RWPE2 (cell line): ENCODE measurements around the gene SLC26A1.

Experiments
- ATAC-seq: fragments of 200-7000 bp; cut with Tn5 transposase; 3 replicates; pipeline ENCODE4 v1.9.1; 2021; ENCODE audit warnings: low read depth
- DNase-seq: peaks from one replicate; pipeline ENCODE4 v3.0.0-alpha.2; 2020; ENCODE audit warnings: low spot score
- H3K27ac ChIP-seq: fragments of 450-650 bp; 2 replicates; pipeline ENCODE4 v1.5.1; 2017; ENCODE audit warnings: mild to moderate bottlenecking; ENCODE audit not compliant: poor library complexity, severe bottlenecking
- H3K27me3 ChIP-seq: fragments of 250-450 bp; sonication (Bioruptor Pico); 2 replicates; pipeline ENCODE4 v1.5.1; 2021; ENCODE audit warnings: mild to moderate bottlenecking, moderate library complexity; ENCODE audit not compliant: insufficient read depth, poor library complexity, severe bottlenecking
- H3K36me3 ChIP-seq: fragments of 250-450 bp; sonication (Bioruptor Pico); 2 replicates; pipeline ENCODE4 v1.5.1; 2020; ENCODE audit warnings: low read depth, mild to moderate bottlenecking, moderate library complexity
- H3K4me1 ChIP-seq: fragments of 250-450 bp; sonication (Bioruptor Pico); 2 replicates; pipeline ENCODE4 v1.5.1; 2021; ENCODE audit warnings: mild to moderate bottlenecking, moderate library complexity; ENCODE audit not compliant: insufficient read depth, poor library complexity, severe bottlenecking
- H3K4me3 ChIP-seq: fragments of 250-450 bp; sonication (Bioruptor Pico); 2 replicates; pipeline ENCODE4 v1.5.1; 2021; ENCODE audit warnings: mild to moderate bottlenecking, moderate library complexity; ENCODE audit not compliant: severe bottlenecking
- H3K9me3 ChIP-seq: fragments of 250-450 bp; sonication (Bioruptor Pico); 2 replicates; pipeline ENCODE4 v1.5.1; 2021; ENCODE audit warnings: mild to moderate bottlenecking, moderate library complexity; ENCODE audit not compliant: severe bottlenecking
- TF ChIP-seq, protein P1 (sequence below): fragments of 450-650 bp; IDR thresholded peaks from one replicate; pipeline ENCODE4 v1.5.1; 2017; ENCODE audit warnings: mild to moderate bottlenecking, moderate library complexity; ENCODE audit not compliant: poor library complexity, severe bottlenecking

The SLC26A1 gene

DNA sequence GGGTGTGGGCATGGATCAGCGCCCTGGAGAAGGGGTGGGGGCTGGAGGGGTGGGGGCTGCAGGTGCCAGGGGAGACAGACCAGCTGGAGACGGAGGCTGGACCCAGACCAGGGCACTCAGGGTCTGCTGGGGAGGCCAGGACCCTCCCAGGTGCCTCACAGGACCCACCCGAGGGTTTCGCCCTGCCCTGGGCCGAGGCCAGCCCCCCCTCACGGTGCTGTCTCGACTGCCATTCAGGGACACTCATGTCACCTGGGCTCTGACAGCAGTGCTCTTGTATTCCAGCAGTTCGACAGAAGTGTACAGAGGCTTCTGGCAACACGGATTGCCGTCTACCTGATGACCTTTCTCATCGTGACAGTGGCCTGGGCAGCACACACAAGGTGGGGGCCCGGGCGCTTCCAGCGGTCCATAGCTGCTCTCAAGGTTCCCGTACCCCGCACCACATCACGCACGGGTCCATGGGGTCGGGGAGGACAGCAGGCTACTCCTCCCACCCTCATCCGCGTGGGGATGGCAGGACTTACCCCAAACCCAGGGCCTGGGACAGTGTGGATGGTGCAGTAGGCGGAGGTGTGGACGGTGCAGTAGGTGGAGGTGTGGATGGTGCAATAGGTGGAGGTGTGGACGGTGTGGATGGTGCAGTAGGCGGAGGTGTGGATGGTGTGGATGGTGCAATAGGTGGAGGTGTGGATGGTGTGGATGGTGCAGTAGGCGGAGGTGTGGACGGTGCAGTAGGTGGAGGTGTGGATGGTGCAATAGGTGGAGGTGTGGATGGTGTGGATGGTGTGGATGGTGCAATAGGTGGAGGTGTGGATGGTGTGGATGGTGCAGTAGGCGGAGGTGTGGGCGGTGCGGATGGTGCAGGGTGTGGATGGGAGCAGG lies 42.8 kb downstream of the SLC26A1 start:
- no peak overlapping the region for H3K27ac ChIP-seq
- no peaks in the 10 kb centered on the region for H3K27me3 ChIP-seq
- DNase-seq (no peak), ATAC-seq (no peak)
- no peaks in the 10 kb centered on the region for H3K9me3 ChIP-seq
- no peak overlapping the region for H3K4me3 ChIP-seq
- H3K36me3 ChIP-seq, result no peaks in the 10 kb centered on the region
- TF ChIP-seq, protein P1, sequence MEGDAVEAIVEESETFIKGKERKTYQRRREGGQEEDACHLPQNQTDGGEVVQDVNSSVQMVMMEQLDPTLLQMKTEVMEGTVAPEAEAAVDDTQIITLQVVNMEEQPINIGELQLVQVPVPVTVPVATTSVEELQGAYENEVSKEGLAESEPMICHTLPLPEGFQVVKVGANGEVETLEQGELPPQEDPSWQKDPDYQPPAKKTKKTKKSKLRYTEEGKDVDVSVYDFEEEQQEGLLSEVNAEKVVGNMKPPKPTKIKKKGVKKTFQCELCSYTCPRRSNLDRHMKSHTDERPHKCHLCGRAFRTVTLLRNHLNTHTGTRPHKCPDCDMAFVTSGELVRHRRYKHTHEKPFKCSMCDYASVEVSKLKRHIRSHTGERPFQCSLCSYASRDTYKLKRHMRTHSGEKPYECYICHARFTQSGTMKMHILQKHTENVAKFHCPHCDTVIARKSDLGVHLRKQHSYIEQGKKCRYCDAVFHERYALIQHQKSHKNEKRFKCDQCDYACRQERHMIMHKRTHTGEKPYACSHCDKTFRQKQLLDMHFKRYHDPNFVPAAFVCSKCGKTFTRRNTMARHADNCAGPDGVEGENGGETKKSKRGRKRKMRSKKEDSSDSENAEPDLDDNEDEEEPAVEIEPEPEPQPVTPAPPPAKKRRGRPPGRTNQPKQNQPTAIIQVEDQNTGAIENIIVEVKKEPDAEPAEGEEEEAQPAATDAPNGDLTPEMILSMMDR, result no peak
- no peaks in the 10 kb centered on the region for H3K4me1 ChIP-seq

DNA sequence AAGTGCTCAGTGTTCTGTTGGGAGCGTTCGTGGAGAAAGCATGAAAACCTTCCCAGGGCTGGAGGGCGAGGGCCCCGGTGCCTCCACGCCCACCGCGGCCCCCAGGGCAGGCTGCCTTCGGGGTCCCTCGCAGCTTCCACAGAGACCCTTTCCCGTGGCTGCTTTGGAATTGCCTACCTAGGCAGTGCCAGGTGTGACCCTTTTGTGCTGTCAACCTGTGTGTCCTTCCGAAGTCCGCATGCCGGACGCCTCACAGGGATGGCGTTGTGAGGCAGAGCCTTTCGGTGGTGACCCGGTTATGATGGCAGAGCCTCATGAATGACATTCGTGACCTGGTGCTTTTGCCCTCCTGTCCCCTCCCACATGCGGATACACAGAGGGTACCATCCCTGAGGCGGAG lies 43.5 kb downstream of the SLC26A1 start:
- DNase-seq (no peak), ATAC-seq (no peak)
- Histone ChIP-seq H3K36me3 (no peaks in the 10 kb centered on the region), H3K27ac (no peak overlapping the region), H3K9me3 (no peaks in the 10 kb centered on the region), H3K4me1 (no peaks in the 10 kb centered on the region), H3K27me3 (no peaks in the 10 kb centered on the region), H3K4me3 (no peak overlapping the region)
- TF ChIP-seq, protein P1, result no peak

DNA sequence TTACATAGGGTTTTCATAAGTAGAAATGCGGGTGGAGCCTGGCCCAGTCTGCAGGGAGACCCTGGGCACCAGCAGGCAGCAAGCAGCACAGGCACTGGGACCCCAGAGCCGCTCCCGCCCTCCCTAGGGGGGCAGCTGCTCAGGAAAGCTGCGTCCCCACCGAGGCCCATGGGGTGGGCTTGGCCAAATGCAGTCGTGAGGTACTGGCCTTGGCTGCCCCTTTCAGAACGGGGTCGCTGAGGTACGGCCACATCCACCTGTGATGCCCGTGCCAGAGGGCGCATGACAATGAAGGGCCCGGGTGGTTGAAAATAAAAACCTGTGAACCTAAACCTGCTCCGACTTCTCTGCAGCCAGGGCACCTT lies 44.3 kb downstream of the SLC26A1 start:
- H3K27ac ChIP-seq, result no peak overlapping the region
- no peaks in the 10 kb centered on the region for H3K36me3 ChIP-seq
- no peak overlapping the region for H3K4me3 ChIP-seq
- no peaks in the 10 kb centered on the region for H3K27me3 ChIP-seq
- no peaks in the 10 kb centered on the region for H3K4me1 ChIP-seq
- DNase-seq, result no peak
- TF ChIP-seq, protein P1, result no peak
- H3K9me3 ChIP-seq, result no peaks in the 10 kb centered on the region
- ATAC-seq, result no peak

DNA sequence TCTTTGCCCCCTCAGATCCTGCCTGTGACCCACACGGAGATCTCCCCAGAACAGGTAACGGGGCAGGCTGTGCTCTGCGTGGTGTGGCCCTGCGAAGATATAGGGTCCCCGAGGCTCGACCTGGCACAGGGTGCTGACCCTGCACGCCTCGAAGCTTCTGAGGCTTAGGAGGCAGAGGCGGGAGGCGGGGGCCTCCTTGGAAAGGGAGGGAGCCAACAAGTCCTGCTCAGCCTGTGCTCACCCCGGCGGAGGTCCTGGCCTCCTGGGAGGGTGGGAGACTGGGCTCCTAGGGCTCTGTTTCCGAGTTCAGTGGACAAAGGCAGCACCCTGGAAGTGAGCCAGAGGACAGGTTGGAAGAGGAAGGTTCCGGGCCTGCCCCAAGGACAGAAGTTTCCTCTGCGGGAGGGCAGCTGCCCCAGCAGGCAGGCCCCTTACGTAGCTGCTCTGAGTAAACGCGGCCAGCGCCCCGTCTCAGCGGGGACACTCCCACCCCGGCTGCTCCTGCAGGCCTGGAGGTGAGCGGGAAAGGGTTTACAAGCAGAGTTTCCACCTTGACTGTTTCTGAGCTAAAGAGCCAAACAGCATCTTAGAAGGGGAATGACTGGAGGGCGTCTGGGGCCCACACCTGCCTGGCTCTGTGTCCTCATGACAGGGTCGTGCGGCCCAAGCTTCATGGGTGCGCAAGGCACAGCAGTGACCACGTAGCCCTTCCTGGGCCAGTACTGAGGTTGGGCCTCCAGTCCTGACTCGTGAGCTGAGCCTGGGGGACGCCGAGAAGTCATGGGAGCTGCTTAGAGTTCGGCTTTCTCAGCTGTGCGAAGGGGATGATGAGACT lies 44.9 kb downstream of the SLC26A1 start:
- no peak for DNase-seq
- H3K27ac ChIP-seq, result no peak overlapping the region
- no peaks in the 10 kb centered on the region for H3K4me1 ChIP-seq
- no peaks in the 10 kb centered on the region for H3K36me3 ChIP-seq
- no peaks in the 10 kb centered on the region for H3K9me3 ChIP-seq
- ATAC-seq, result no peak
- TF ChIP-seq, protein P1, result no peak
- H3K4me3 ChIP-seq, result no peak overlapping the region
- no peaks in the 10 kb centered on the region for H3K27me3 ChIP-seq
